ENCODE measurements around the gene MORN5. TPM values are rescaled to one million over a fixed set of nuclear protein-coding genes. Genes with fewer than 3 reads are reported as not detected.

MORN5 gene
- polyA plus RNA-seq, 2 of the 4 experiments (the other 2 are of a cell fraction): not detected

DNA sequence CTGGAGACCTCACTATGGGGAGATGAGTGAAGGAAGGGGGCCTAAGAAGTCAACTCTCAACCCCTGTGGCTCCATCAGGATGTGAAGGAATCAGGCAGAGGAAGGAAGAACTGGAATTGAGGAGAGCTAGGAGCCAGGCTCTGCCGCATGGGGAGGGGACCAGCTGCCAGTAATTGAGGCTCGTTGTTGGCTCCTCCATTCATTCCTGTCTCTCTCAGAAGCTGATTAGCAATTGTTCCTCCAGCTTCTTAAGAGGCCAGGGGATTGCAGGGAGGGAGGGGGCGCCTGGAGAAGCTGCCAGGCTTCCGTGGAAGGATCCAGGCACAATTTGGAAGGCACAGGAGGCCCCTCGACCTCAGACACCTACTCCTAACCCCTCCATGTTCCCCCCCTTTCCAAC lies 46.1 kb upstream of the MORN5 start:
- H3K27ac ChIP-seq: no peak overlapping the region
- FAIRE-seq (no peak), DNase-seq (ENCODE audit: low read depth in 1 of 2, low spot score in 1 of 2) (no peak), ATAC-seq (no peak)
- WGBS (ENCODE audit: missing lambda C conversion rate): 19% methylated on average over 5 of the region's 5 CpGs
- no peak for TF ChIP-seq RARB (CRISPR knock-in tag; IDR thresholded peaks at IDR 0.05)
- no peak for TF ChIP-seq ZNF302 (CRISPR knock-in tag; IDR thresholded peaks at IDR 0.05)
- no peak for TF ChIP-seq FOSB (CRISPR knock-in tag; IDR thresholded peaks at IDR 0.05)
- no peak for TF ChIP-seq SMC3 (IDR thresholded peaks at IDR 0.05)
- TF ChIP-seq, protein P1, sequence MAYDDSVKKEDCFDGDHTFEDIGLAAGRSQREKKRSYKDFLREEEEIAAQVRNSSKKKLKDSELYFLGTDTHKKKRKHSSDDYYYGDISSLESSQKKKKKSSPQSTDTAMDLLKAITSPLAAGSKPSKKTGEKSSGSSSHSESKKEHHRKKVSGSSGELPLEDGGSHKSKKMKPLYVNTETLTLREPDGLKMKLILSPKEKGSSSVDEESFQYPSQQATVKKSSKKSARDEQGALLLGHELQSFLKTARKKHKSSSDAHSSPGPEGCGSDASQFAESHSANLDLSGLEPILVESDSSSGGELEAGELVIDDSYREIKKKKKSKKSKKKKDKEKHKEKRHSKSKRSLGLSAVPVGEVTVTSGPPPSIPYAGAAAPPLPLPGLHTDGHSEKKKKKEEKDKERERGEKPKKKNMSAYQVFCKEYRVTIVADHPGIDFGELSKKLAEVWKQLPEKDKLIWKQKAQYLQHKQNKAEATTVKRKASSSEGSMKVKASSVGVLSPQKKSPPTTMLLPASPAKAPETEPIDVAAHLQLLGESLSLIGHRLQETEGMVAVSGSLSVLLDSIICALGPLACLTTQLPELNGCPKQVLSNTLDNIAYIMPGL (CRISPR knock-in tag; IDR thresholded peaks at IDR 0.05; ENCODE audit: borderline replicate concordance): no peak
- no peaks in the 10 kb centered on the region for H3K4me1 ChIP-seq
- no peaks in the 10 kb centered on the region for H3K9me3 ChIP-seq
- POLR2A ChIA-PET: no interaction called here
- no peak overlapping the region for H3K4me3 ChIP-seq
- CTCF ChIA-PET: interaction anchor here (1.1 to 20.3 kb wide), 5 partner anchors 9 to 237 kb away, joined by 3 to 385 read pairs (median 9); partner anchors contain the start of genes MORN5, NDUFA8 and TTLL11
- H3K4me2 ChIP-seq: no peak overlapping the region

DNA sequence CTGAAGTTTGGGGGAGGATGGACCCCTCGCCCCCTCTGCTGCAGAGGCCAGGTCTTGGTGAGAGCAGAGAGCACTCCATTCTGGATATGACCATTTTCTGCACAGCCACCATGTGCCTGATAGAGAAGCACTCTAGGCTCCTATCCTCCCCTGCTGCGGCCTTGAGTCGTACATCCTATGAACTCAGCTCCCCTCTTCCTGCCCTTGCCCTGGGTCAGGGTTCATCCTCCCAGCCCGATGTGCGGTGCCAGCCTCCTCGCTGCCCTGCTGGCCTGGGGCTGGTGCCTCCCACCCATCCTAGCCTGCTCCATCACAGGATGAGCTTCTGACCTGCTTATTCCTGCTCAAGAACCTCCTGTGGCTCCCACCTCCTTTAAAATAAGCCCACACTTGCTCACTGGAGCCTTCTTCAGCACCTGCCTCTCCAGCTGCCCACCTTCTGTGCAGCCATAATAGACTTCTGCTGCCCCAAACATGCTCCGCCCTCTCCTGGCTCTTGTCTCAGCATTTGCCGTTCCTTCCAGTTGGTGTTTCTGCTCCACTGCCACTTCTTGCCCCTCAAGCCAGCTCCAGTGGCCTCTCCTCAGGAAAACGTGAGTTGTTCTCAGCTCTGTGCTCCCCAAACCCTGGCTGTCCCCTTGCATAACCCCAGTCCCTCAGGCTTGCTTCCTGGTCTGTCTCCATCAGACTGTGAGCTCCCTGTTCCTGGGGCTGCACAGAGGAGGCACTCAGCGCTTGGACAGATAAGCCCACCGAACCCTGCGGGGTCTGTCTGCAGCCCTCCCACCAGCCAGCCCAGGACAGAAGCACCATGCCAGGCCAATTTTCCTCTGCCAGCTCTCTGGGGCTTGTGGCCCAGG lies 44.3 kb upstream of the MORN5 start:
- 44% methylated on average over 11 of the region's 12 CpGs for WGBS (ENCODE audit: missing lambda C conversion rate)
- FAIRE-seq (no peak), ATAC-seq (peak; percentile 12 to 40; a peak in 2 of 6 replicates), DNase-seq (ENCODE audit: low read depth in 1 of 2, low spot score in 1 of 2) (no peak)
- no peak overlapping the region for H3K27ac ChIP-seq
- H3K4me1 ChIP-seq: no peaks in the 10 kb centered on the region
- H3K4me3 ChIP-seq: no peak overlapping the region
- H3K4me2 ChIP-seq: no peak overlapping the region
- POLR2A ChIA-PET: no interaction called here
- H3K9me3 ChIP-seq: no peaks in the 10 kb centered on the region
- TF ChIP-seq ESRRA (IDR thresholded peaks at IDR 0.05; ENCODE audit: borderline replicate concordance, low read length) (no peak), EHF (CRISPR knock-in tag; IDR thresholded peaks at IDR 0.05) (no peak), BHLHE40 (IDR thresholded peaks at IDR 0.05; ENCODE audit: low read depth, low read length) (no peak), POLR2AphosphoS2 (conservative IDR thresholded peaks at IDR 0.05; ENCODE audit: low read length) (no peak), FOSL2 (IDR thresholded peaks at IDR 0.05) (no peak), FOSL2 (CRISPR knock-in tag; IDR thresholded peaks at IDR 0.05) (no peak), NPAS2 (CRISPR knock-in tag; IDR thresholded peaks at IDR 0.05; ENCODE audit: borderline replicate concordance) (no peak), CBX2 (IDR thresholded peaks at IDR 0.05; ENCODE audit: borderline replicate concordance, low read depth) (no peak), ZFP36 (IDR thresholded peaks at IDR 0.05; ENCODE audit: borderline replicate concordance, partially characterized antibody) (no peak), TFCP2L1 (CRISPR knock-in tag; IDR thresholded peaks at IDR 0.05) (no peak), HOXB13 (CRISPR knock-in tag; IDR thresholded peaks at IDR 0.05; ENCODE audit: low read depth) (no peak), CHD4 (IDR thresholded peaks at IDR 0.05; ENCODE audit: borderline replicate concordance) (no peak), HOXA7 (CRISPR knock-in tag; IDR thresholded peaks at IDR 0.05) (no peak), CEBPB (IDR thresholded peaks at IDR 0.05) (no peak), EHMT2 (IDR thresholded peaks at IDR 0.05; ENCODE audit: low read depth) (no peak), FOXS1 (CRISPR knock-in tag; IDR thresholded peaks at IDR 0.05) (no peak), HEYL (CRISPR knock-in tag; IDR thresholded peaks at IDR 0.05) (no peak), JUN (IDR thresholded peaks at IDR 0.05) (no peak)
- TF ChIP-seq, protein P2, sequence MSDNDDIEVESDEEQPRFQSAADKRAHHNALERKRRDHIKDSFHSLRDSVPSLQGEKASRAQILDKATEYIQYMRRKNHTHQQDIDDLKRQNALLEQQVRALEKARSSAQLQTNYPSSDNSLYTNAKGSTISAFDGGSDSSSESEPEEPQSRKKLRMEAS (IDR thresholded peaks at IDR 0.05): no peak
- TF ChIP-seq, protein P3, sequence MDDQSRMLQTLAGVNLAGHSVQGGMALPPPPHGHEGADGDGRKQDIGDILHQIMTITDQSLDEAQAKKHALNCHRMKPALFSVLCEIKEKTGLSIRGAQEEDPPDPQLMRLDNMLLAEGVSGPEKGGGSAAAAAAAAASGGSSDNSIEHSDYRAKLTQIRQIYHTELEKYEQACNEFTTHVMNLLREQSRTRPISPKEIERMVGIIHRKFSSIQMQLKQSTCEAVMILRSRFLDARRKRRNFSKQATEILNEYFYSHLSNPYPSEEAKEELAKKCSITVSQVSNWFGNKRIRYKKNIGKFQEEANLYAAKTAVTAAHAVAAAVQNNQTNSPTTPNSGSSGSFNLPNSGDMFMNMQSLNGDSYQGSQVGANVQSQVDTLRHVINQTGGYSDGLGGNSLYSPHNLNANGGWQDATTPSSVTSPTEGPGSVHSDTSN (IDR thresholded peaks at IDR 0.05): no peak
- TF ChIP-seq, protein P4, sequence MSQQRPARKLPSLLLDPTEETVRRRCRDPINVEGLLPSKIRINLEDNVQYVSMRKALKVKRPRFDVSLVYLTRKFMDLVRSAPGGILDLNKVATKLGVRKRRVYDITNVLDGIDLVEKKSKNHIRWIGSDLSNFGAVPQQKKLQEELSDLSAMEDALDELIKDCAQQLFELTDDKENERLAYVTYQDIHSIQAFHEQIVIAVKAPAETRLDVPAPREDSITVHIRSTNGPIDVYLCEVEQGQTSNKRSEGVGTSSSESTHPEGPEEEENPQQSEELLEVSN (IDR thresholded peaks at IDR 0.05; ENCODE audit: borderline replicate concordance, low read depth): no peak
- CTCF ChIA-PET: interaction anchor here (0.7 to 20.3 kb wide), 5 partner anchors 8 to 235 kb away, joined by 3 to 541 read pairs (median 28); partner anchors contain the start of gene TTLL11
